CD4-positive, alpha-beta memory T cell (primary cell): ENCODE data around the gene ZBTB22. TPM values are rescaled to one million over a fixed set of nuclear protein-coding genes. Genes with fewer than 3 reads are reported as not detected.
A peak's percentile ranks its signal among the peaks of the same experiment; 100 is the strongest.
"Not testable (repeated sequence)": the region's sequence is repeated elsewhere in the genome, so short reads cannot be mapped to it uniquely, and the experiment has no call there.

Experiments used
- CTCF ChIA-PET: fragments of 350-600 bp; sonication (Branson Sonifier 250); formaldehyde crosslinking; loops from one replicate; lab custom pipeline; 2021; ENCODE audit warnings: inconsistent platforms; ENCODE audit not compliant: partially characterized antibody; lab: Charles Lee
- POLR2A ChIA-PET: fragments of 350-600 bp; sonication (Branson Sonifier 250); formaldehyde crosslinking; loops from one replicate; lab custom pipeline; 2021; ENCODE audit not compliant: partially characterized antibody; lab: Charles Lee
- DNase-seq, 5 donors: peaks; one replicate each; pipeline versions ENCODE4 v3.0.0 to v3.0.0-alpha.2; 2020 to 2022; ENCODE audit warnings: mixed read lengths in 1 of 5
- H3K27ac ChIP-seq: one replicate; pipeline ENCODE4 v1.7.0; 2013; ENCODE audit warnings: low read depth, low read length
- H3K27me3 ChIP-seq: 2 replicates; pipeline ENCODE4 v1.7.0; 2013; ENCODE audit warnings: mild to moderate bottlenecking, low read length, moderate library complexity; ENCODE audit not compliant: insufficient read depth
- H3K36me3 ChIP-seq: 2 replicates; pipeline ENCODE4 v1.7.0; 2013; ENCODE audit warnings: mild to moderate bottlenecking, low read length, moderate library complexity; ENCODE audit not compliant: insufficient read depth
- H3K4me1 ChIP-seq: 2 replicates; pipeline ENCODE4 v1.7.0; 2013; ENCODE audit warnings: mild to moderate bottlenecking, low read length, moderate library complexity; ENCODE audit not compliant: insufficient read depth
- H3K4me3 ChIP-seq, 2 donors: one replicate each; pipeline ENCODE4 v1.7.0; 2013; ENCODE audit warnings: low read length in 2 of 2, mild to moderate bottlenecking in 1 of 2
- H3K9me3 ChIP-seq, 2 donors: one replicate each; pipeline ENCODE4 v1.7.0; 2013; ENCODE audit warnings: low read length in 2 of 2, control low read depth in 1 of 2; ENCODE audit not compliant: control insufficient read depth in 1 of 2
- H3K27ac Mint-ChIP-seq, 7 donors: one replicate each; pipeline ENCODE4 v1.8.0; 2020 to 2021; ENCODE audit warnings: mixed read lengths in 7 of 7, mild to moderate bottlenecking in 6 of 7, inconsistent platforms in 3 of 7, moderate library complexity in 3 of 7
- H3K27me3 Mint-ChIP-seq, 2 donors: one replicate each; pipeline ENCODE4 v1.8.0; 2020 to 2021; ENCODE audit warnings: mixed read lengths in 2 of 2
- H3K36me3 Mint-ChIP-seq, 2 donors: one replicate each; pipeline ENCODE4 v1.8.0; 2020 to 2021; ENCODE audit warnings: mixed read lengths in 2 of 2, inconsistent platforms in 1 of 2, mild to moderate bottlenecking in 1 of 2
- H3K4me1 Mint-ChIP-seq, 4 donors: one replicate each; pipeline ENCODE4 v1.8.0; 2020 to 2021; ENCODE audit warnings: mixed read lengths in 4 of 4, mild to moderate bottlenecking in 1 of 4
- H3K4me3 Mint-ChIP-seq, 8 donors: one replicate each; pipeline ENCODE4 v1.8.0; 2020 to 2021; ENCODE audit warnings: mixed read lengths in 8 of 8, mild to moderate bottlenecking in 7 of 8, moderate library complexity in 6 of 8, inconsistent platforms in 3 of 8
- H3K9me3 Mint-ChIP-seq, 8 donors: one replicate each; pipeline ENCODE4 v1.8.0; 2020 to 2021; ENCODE audit warnings: mixed read lengths in 8 of 8, mild to moderate bottlenecking in 5 of 8, inconsistent platforms in 3 of 8, moderate library complexity in 1 of 8
- intact Hi-C: fragments of 100-400 bp; cut with micrococcal nuclease; formaldehyde crosslinking; loops from one replicate; pipeline ENCODE4 v1.15.1; 2023
- polyA plus RNA-seq, 2 donors: library from polyadenylated mRNA; unstranded; fragments of 300-500 nt; fragmentation: Illumina TruSeq; gene quantifications; one replicate each; pipeline ENCODE4 v1.2.3, GENCODE V29; 2021
- total RNA-seq, 2 experiments: library from RNA; stranded (reverse); gene quantifications; one replicate each; pipeline ENCODE4 v1.2.3, GENCODE V29; 2021

The ZBTB22 gene
- total RNA-seq, result 10 to 100 TPM; 28.6 to 28.7 TPM
- 10 to 100 TPM; 15.3 to 18.4 TPM for polyA plus RNA-seq

DNA sequence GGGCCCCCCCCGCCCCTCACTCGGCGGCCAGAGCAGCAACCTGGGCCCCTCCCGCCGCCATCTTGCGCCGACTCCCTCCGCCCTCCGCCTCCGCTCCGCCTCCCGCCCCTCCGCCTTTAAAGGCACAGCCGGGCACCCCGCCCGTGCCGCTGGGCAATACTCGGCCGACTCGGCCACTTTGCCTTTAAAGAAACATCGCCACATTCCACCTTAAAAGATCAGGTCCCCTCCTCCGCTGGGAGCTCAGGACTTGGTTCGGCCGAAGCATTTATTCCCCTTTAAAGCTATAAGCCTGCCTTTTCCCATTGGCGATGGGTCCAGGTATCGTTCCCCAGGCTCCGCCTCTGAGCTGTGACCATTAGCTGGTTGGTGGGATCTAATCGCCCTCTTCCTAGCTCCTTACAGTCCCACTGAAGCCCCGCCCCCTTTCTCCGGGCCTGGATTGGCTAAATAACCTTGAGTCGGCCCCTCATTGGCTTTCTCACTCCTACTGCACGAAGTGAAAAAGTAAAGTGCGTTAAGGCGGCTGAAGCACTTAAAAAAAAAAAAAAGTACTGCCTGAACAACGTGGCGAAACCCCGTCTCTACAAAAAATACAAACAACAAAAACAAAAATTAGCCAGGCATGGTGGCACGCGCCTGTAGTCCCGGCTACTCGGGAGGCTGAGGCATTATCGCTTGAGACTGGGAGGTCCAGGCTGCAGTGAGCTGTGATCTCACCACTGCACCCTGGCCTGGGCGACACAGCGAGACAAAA, at the start of gene ZBTB22:
TSS of gene ZBTB22 (minus strand) at position 76 of the 757 bp plus-strand sequence. CDS start 828 bp downstream, outside the sequence.
- Histone ChIP-seq H3K4me1 (peaks cover 73% of the 10 kb centered on the region), H3K27me3 (no peaks in the 10 kb centered on the region), H3K27ac (peak within 1 kb of the TSS; percentile 83), H3K4me3 (peak within 1 kb of the TSS; percentile 73 to 100), H3K36me3 (peaks cover 33% of the 10 kb centered on the region), H3K9me3 (no peaks in the 10 kb centered on the region)
- Mint-ChIP-seq H3K4me1 (peaks cover 40 to 100% (median 62%) of the 10 kb centered on the region in 4 donors), H3K4me3 (peak within 1 kb of the TSS; percentile 98 to 100 (median 99)), H3K9me3 (peaks cover 0 to 5% (median 0%) of the 10 kb centered on the region in 8 donors), H3K27ac (peak within 1 kb of the TSS; percentile 98 to 99 (median 98)), H3K27me3 (no peaks in the 10 kb centered on the region), H3K36me3 (peaks cover 40 to 69% of the 10 kb centered on the region in 2 donors)
- POLR2A ChIA-PET, result interaction anchor here (0.6 to 4.1 kb wide), 27 partner anchors 10 to 1665 kb away, joined by 3 to 81 read pairs (median 5); partner anchors contain the start of genes B3GALT4, BAG6, CUTA and ITPR3
- intact Hi-C loops, result loop anchor here (1.0 to 2.0 kb wide), 5 partner anchors 27 to 347 kb away; partner anchors contain the start of genes CUTA, KIFC1, PFDN6 and WDR46
- peak; percentile 96 to 99 (median 97) for DNase-seq
- CTCF ChIA-PET, result interaction anchor here (0.6 to 5.9 kb wide), 9 partner anchors 17 to 274 kb away, joined by 3 to 47 read pairs (median 4); partner anchors contain the start of genes B3GALT4, RPS18 and VPS52

GRCh38 chr6:33367009-33367714, 49.6 kb upstream of the ZBTB22 start:
- no peaks in the 10 kb centered on the region for H3K27me3 Mint-ChIP-seq
- no peaks in the 10 kb centered on the region for H3K4me1 ChIP-seq
- H3K36me3 ChIP-seq, result no peaks in the 10 kb centered on the region
- H3K9me3 ChIP-seq, result no peaks in the 10 kb centered on the region
- H3K27me3 ChIP-seq, result no peaks in the 10 kb centered on the region
- H3K27ac Mint-ChIP-seq, result no peak overlapping the region
- H3K4me1 Mint-ChIP-seq, result no peaks in the 10 kb centered on the region
- H3K36me3 Mint-ChIP-seq, result no peaks in the 10 kb centered on the region
- ChIA-PET POLR2A (interaction anchor here (0.7 to 0.8 kb wide), 2 partner anchors 22 to 103 kb away, joined by 3 read pairs; no protein-coding TSS in a partner anchor), CTCF (interaction anchor here (1.2 kb wide), 1 partner anchor 18 kb away, joined by 4 read pairs; no protein-coding TSS in a partner anchor)
- DNase-seq, result no peak
- H3K27ac ChIP-seq, result no peak overlapping the region
- intact Hi-C loops, result no loop called here
- no peaks in the 10 kb centered on the region for H3K9me3 Mint-ChIP-seq
- no peak overlapping the region for H3K4me3 ChIP-seq
- H3K4me3 Mint-ChIP-seq, result no peak overlapping the region

DNA sequence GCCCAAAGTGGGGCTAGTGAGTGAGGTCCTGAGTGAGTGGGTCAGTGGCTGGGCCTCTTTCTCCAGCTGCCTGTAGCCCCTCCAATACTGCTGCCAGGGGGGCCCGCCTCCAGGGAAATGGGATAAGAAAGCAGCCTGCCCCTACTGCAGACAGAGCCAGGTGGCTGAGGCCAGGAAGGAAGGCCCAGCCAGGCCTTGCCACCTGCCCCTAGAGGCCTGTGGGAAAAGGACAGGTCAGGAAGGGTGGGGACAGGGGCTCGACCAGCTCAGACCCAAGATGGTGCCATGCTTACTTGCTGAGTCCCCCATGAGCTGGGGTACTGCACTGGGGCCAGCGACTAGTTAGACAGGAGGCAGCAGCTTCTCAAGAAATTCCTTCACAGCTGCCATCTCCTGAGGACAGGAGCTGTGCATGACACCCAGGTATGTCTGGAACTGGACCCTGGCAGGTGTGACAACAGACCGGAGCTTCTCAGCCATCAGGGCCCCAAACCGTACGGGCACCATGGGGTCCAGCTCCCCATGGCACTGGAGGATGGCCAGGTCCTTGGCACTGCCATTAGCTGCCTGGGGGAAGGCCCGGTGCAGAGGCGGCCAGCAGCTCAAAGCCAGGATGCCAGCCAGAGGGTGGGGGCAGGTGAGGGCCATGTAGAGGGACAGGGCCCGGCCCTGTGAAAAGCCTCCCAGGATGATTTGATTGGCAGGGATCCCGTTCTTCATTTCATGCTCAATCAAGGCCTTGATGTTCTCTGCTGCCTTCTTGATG, 47.8 kb upstream of the ZBTB22 start:
- H3K4me1 Mint-ChIP-seq, CTCF ChIA-PET, DNase-seq, H3K4me3 Mint-ChIP-seq, H3K36me3 Mint-ChIP-seq, H3K4me1 ChIP-seq, H3K4me3 ChIP-seq, H3K27ac Mint-ChIP-seq, H3K27ac ChIP-seq, H3K9me3 Mint-ChIP-seq, POLR2A ChIA-PET, H3K9me3 ChIP-seq, intact Hi-C loops, H3K27me3 Mint-ChIP-seq, H3K36me3 ChIP-seq, H3K27me3 ChIP-seq: not testable (repeated sequence)

GRCh38 chr6:33364475-33365205, 47.1 kb upstream of the ZBTB22 start:
- not testable (repeated sequence) for H3K27me3 Mint-ChIP-seq

GRCh38 chr6:33363486-33363885, 45.9 kb upstream of the ZBTB22 start:
- DNase-seq, H3K36me3 ChIP-seq, H3K9me3 ChIP-seq, H3K27me3 ChIP-seq, H3K27ac ChIP-seq, H3K4me3 Mint-ChIP-seq, H3K27ac Mint-ChIP-seq, H3K4me1 Mint-ChIP-seq, H3K9me3 Mint-ChIP-seq, H3K4me3 ChIP-seq, intact Hi-C loops, H3K4me1 ChIP-seq, POLR2A ChIA-PET, H3K27me3 Mint-ChIP-seq, CTCF ChIA-PET, H3K36me3 Mint-ChIP-seq: not testable (repeated sequence)

More at GRCh38 chr6:33364475-33365205, 47.1 kb upstream of the ZBTB22 start:
- H3K36me3 Mint-ChIP-seq, H3K9me3 Mint-ChIP-seq, H3K9me3 ChIP-seq, POLR2A ChIA-PET, H3K4me3 Mint-ChIP-seq, CTCF ChIA-PET, DNase-seq, intact Hi-C loops, H3K27ac ChIP-seq, H3K4me3 ChIP-seq, H3K27ac Mint-ChIP-seq, H3K4me1 ChIP-seq, H3K36me3 ChIP-seq, H3K4me1 Mint-ChIP-seq, H3K27me3 ChIP-seq: not testable (repeated sequence)

DNA sequence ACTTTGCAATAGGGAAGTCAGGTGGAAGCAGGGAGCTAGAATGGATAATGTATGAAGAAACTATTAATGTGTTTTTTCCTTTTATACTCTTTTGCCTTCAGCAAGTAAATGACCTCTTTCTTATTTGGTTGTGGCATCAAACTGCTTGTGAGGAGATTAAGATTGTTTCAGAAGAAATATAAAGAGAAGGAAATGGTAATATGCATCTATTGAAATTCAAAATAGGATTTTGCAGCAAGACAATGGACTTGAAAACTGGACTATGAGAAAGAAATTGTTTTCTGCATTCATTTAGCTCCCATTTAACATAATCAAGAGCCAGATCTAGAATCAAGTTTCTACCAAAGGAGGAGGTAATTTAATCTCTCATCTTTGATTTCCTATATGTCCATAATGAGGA, 41.8 kb upstream of the ZBTB22 start:
- no peak for DNase-seq
- Histone ChIP-seq H3K9me3 (no peaks in the 10 kb centered on the region), H3K27me3 (no peaks in the 10 kb centered on the region), H3K36me3 (no peaks in the 10 kb centered on the region), H3K27ac (no peak overlapping the region), H3K4me1 (no peaks in the 10 kb centered on the region), H3K4me3 (no peak overlapping the region)
- peak overlapping the region in 1 of 7 donors; percentile 31 for H3K27ac Mint-ChIP-seq
- H3K9me3 Mint-ChIP-seq, result no peaks in the 10 kb centered on the region
- no peak overlapping the region for H3K4me3 Mint-ChIP-seq
- no peaks in the 10 kb centered on the region for H3K4me1 Mint-ChIP-seq
- POLR2A ChIA-PET, result interaction anchor here (1.2 kb wide), 1 partner anchor 46 kb away, joined by 4 read pairs; no protein-coding TSS in a partner anchor
- CTCF ChIA-PET, result interaction anchor here (1.7 kb wide), 1 partner anchor 10 kb away, joined by 4 read pairs; no protein-coding TSS in a partner anchor
- intact Hi-C loops, result no loop called here
- H3K27me3 Mint-ChIP-seq, result peaks cover 1 to 2% of the 10 kb centered on the region in 2 donors
- H3K36me3 Mint-ChIP-seq, result no peaks in the 10 kb centered on the region
